GM19467 (cell line): ENCODE results near the gene ADORA3.

Source experiments
- ATAC-seq: cut with Tn5 transposase; IDR thresholded peaks from one replicate; pipeline ENCODE4 v1.9.1; 2021; ENCODE audit warnings: mild to moderate bottlenecking, moderate library complexity; ENCODE audit not compliant: unreplicated experiment

Gene ADORA3

DNA sequence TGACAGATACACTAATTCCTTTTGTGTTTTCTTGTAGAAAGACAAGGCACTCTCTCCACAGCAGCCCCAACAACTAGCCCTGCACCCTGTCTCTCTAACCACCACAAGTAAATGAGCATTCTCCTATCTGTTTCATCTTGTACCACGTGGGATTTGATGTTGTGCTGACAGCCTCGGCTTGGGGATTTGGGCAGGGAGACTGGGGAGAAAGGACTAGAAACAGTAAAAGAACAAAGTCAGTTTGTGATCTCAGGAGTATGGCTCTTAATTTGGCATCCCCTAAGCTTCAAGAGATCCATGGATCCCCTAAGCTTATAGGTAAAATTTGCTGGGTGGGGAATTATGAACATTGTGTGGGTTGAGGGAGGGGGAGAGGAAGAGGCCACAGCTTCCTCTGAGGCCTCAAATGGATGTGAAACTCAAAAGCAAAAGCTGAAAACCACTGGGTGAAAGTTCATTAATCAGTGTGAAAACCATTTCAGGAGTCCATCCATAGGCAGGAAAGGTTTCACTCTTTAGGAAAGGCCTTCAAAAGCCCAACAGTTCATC, 26.6 kb downstream of the ADORA3 start:
- ATAC-seq, result peak; percentile 55

DNA sequence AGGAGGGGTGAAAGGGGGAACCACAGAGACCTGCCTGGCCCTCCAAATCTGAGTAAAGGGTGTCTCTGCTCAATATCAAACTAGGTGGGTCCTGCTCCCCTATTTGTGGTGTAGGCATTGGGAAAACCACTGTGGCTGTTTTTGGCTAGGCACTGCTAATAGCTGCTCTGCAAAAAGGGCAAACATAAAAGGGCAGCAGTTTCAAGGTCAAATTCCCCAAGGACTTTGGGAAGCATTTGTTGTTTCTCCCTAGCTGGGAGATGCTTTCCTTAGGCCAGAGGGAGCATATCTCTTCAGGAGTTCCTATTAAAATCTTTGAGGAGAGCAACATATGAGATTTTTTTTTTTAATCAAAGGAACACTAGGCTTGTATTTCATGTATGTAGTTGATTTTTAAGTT, 27.2 kb downstream of the ADORA3 start:
- ATAC-seq, result no peak

DNA sequence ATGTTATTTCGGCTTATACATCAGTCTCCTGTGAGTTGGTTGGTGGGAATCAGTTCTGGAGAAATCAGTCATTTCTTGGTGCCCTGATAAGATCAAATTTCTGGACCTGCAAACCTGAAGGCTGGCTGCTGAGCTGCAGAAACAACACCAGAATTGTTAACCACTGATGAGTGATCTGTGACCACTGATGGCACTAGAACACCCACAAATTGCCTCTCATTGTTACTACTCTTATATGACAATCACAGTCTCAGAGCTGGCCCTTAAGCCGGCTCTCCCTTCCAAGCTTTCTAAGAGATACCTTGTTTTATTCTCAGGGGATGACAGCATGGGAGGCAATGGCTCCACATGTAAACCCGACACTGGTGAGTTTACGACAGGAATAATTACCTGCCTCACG, 27.7 kb downstream of the ADORA3 start:
- ATAC-seq, result no peak

GRCh38 chr1:111474521-111474920, 28.9 kb downstream of the ADORA3 start:
- no peak for ATAC-seq

GRCh38 chr1:111474106-111474505, 29.3 kb downstream of the ADORA3 start:
- ATAC-seq, result no peak

DNA sequence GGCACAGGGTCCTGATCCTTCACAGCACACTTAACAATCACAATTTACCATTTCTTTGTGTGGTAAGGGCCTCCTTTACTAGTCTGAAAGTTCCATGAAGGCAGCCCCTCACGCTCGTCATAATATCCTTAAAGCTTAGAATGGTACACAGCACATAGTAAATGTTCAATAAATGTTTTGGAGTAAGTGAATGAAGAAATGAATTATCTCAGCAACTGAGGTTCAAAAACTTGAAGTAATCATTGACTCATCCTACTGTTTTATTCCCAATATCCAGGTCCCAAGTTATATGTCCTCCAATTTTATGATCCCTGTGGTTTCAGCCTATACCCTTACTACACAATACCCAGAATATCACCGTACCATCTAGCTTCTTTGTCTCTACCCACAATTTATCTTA, 31.9 kb downstream of the ADORA3 start:
- no peak for ATAC-seq

DNA sequence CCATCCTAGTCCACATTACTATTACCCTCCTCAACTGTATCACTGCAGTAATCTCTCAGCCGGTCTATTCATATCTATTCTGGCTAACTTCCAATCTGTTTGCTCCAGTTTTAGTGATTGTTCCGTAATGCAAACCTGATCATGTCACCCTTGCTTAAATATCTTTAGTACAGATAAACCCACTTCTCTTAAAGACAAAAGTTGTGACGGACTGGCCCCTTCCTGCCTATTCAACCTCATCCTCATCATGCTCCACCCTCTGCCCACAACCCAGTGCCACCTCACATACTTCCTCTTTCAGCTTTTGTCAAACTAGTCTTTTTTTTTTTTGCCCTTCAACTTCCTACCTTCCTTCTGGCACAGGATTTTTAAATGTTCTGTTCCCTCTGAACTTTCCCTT, 32.4 kb downstream of the ADORA3 start:
- ATAC-seq, result no peak

DNA sequence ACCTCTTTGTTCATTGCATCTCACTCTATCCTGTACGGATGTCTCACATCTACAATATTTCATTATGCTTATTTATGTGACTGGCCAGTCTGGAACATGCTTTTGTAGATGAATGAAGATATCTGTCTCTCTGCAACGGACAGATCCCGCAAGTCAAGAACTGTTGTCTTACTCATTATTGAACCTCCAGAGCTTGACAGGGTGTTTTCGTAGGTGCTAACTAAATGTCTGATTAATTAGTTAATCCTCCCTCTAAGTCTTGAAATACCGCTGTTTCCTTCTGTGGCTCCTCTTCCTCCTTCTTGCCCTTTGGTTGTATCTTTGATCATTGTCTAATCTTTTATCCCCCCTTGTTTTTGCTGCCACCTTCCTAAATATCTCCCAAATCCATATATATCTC, 32.8 kb downstream of the ADORA3 start:
- no peak for ATAC-seq

GRCh38 chr1:111469539-111469938, 33.9 kb downstream of the ADORA3 start:
- no peak for ATAC-seq

DNA sequence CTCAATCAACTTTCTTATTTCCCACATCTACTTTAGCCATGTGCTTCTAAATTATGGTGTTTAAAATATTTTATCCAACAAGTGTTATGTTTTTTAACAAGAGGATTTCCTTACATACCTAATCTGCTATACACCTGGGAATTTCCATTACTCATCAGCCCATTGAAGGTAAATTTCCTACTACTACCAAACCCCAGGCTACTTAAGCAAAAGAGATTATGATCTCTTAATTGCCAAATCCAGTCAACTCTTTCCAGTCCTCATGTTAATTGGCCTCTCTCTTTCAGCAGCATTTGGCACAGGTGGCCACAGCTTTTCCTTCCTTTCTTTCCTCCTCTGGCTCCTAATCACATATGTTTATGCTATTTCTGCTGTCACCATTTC, 34.7 kb downstream of the ADORA3 start:
- no peak for ATAC-seq

- no peak for ATAC-seq
These were observed 35.3 kb downstream of the ADORA3 start for GRCh38 chr1:111467865-111468716.

- no peak for ATAC-seq
These were observed 37.0 kb downstream of the ADORA3 start for GRCh38 chr1:111466480-111466879.

- ATAC-seq, result no peak
These were observed 37.7 kb downstream of the ADORA3 start for GRCh38 chr1:111465754-111466153.

DNA sequence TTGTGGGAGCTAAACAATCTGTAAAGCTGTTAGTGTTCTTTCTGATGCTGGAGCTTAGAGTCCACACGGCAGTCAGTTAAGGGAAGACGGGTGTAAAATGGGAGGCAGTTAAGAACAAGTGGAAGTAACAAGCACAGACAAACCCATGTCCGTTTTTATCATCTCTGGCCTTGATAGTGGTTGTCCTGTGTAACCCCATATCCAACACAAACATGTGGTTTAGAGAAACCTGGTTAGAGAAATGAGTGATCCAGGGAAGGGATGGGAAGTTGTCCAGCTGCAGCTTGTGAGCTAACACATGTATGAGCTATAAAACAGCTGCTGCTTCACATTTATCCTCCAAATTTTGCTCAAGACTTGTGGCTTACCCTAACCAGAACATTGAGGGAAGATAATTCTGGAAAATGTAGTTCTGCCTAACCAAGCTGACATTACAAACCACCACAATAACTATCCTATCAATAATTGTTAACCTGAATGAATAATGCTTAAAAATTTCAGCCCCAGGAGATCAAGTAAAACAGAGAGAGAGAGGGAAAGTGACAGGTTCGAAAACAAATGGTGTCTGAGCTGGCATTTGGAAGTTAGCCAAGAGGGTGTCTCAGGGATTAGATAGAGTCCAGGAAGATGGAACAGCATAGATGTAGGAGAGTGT, 40.3 kb downstream of the ADORA3 start:
- no peak for ATAC-seq

- ATAC-seq, result no peak
These were observed 40.9 kb downstream of the ADORA3 start for GRCh38 chr1:111462370-111463028.

DNA sequence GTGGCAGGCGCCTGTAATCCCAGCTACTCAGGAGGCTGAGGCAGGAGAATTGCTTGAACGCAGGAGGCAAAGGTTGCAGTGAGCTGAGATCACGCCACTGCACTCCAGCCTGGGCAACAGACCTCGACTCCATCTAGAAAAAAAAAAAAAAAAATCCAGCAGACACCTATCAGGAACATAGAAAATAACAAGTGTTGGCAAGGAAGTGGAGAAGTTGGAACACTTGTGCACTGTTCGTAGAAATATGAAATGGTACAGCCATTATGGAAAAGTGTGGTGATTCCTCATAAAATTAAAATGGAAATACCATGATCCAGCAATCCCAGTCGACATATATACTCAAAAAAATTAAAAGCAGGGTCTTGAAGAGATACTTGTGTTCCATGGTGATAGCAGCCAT, 41.7 kb downstream of the ADORA3 start:
- ATAC-seq, result no peak

- no peak for ATAC-seq
These were observed 47.8 kb downstream of the ADORA3 start for GRCh38 chr1:111455642-111456031.

GRCh38 chr1:111454859-111455641, 48.4 kb downstream of the ADORA3 start:
- no peak for ATAC-seq

GRCh38 chr1:111453706-111454105, 49.7 kb downstream of the ADORA3 start:
- ATAC-seq, result no peak

DNA sequence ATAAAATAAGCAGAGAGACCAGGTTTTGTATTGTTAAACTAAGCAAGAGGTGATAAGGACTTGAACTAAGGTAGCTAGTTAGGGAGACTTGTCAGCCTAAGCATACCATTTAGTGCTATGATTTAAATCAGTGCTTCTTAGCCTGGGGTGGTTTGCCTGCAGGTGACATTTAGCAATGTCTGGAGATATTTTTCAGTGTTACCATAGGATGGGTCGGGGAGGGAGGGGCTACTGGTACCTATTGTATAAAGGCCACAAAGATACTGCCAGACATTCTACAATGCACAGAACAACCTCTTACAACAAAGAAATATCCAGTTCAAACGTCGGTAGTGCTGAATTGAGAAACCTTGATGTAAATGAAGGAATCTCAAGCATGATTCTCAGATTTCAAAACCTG, 50.9 kb downstream of the ADORA3 start:
- no peak for ATAC-seq

DNA sequence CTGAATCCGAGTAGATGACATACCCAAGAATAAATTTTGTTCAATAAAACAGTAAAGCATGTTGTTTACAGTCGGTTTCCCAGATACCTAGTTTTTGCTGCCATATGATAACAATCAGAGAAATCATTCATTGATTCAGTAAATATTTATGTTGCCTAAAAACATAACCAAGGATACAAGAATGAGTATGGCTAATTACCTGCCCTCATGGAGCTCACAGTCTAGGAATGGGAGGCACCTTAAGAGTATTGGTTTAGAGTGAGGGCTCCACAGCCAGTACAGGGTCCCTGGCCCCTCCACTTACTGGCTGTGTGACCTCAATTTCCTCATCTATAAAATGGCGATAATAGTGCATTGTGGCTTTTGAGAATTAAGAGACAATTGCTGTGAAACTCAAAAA, 53.2 kb downstream of the ADORA3 start:
- ATAC-seq, result no peak
